ACHN (cell line): ENCODE results near the gene FBXO47.

Experiments
- DNase-seq: peaks from one replicate; pipeline ENCODE4 v3.0.0-alpha.2; 2015
- in situ Hi-C: cut with HindIII; loops from 2 replicates; pipeline ENCODE4 v1.10.0; 2017; ENCODE audit warnings: low sequenced_read_pairs, low pct_ligation_motif_present, low pct_unique_long_range_greater_than_20kb

Gene FBXO47

DNA sequence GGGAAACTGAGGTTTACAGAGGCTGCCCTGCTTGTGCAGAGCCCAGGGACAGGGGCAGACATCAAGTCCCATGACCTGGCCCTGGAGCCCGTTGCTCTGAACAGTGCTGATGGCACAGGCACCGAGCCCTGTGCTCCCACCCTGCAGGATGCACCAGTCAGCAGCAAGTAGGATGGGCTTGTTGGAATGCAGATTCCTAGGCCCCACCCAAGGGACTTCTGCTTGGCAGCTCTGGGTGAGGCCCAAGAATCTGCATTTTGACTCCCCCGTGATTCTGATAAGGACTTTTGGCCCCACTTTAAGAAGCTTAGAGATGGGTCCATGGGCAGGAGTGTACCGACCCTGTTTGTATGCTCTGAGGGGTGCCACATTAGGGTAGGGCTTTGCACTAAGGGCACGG is 74.1 kb downstream of the FBXO47 start:
- DNase-seq, result no peak
- in situ Hi-C loops, result no loop called here

- in situ Hi-C loops, result no loop called here
- no peak for DNase-seq
Observed at GRCh38 chr17:38892620-38893019, 74.6 kb downstream of the FBXO47 start.

GRCh38 chr17:38892083-38892482 is 75.1 kb downstream of the FBXO47 start:
- in situ Hi-C loops, result no loop called here
- DNase-seq, result no peak

- DNase-seq, result no peak
- in situ Hi-C loops, result no loop called here
Observed at GRCh38 chr17:38891441-38891840, 75.8 kb downstream of the FBXO47 start.

GRCh38 chr17:38890410-38890746 is 76.8 kb downstream of the FBXO47 start:
- in situ Hi-C loops, result no loop called here

GRCh38 chr17:38889745-38890409 is 77.3 kb downstream of the FBXO47 start:
- in situ Hi-C loops, result no loop called here
- DNase-seq, result no peak

More at GRCh38 chr17:38890410-38890746, 76.8 kb downstream of the FBXO47 start:
- no peak for DNase-seq

GRCh38 chr17:38888842-38889241 is 78.4 kb downstream of the FBXO47 start:
- in situ Hi-C loops, result no loop called here
- no peak for DNase-seq

- in situ Hi-C loops, result no loop called here
- DNase-seq, result no peak
Observed at GRCh38 chr17:38886643-38887010, 80.6 kb downstream of the FBXO47 start.
